GM12892 (cell line): ENCODE results near the gene KRT74.

Source experiments
- POLR2A ChIP-seq: IDR thresholded peaks from 2 replicates; pipeline ENCODE4 v1.6.1; 2011; ENCODE audit warnings: low read depth, low read length, control low read depth
- POLR2AphosphoS5 ChIP-seq: IDR thresholded peaks from 2 replicates; pipeline ENCODE4 v1.6.1; 2011; ENCODE audit warnings: low read depth, low read length, control low read depth

DNA sequence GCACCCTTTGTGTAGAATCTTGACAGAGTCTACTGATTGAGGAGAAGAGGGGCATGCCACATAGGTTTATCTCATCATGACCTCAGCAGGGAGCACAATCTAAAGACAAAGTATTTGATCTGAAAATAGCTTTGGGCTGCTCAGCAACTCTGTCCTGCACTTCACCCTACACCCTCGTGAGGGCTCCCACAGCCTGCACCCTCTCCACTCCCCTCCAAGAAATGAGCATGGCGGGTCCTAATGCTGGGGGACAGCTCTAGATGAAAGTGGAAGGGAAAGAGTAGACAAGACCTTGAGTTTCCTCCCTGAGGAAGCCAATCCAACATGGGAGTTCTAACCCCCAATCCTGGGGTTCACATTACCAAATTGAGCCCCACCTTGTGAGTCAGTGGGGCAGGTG lies 42.7 kb downstream of the KRT74 start:
- TF ChIP-seq POLR2AphosphoS5, result no peak
- TF ChIP-seq POLR2A, result no peak
